GM18502 (cell line): Measurements from ENCODE around the gene AP5Z1.
A peak's percentile ranks its signal among the peaks of the same experiment; 100 is the strongest.

Experiments used
- ATAC-seq: cut with Tn5 transposase; IDR thresholded peaks from one replicate; pipeline ENCODE4 v1.9.1; 2021; ENCODE audit warnings: mild to moderate bottlenecking; ENCODE audit not compliant: unreplicated experiment, poor library complexity

The AP5Z1 gene, protein sequence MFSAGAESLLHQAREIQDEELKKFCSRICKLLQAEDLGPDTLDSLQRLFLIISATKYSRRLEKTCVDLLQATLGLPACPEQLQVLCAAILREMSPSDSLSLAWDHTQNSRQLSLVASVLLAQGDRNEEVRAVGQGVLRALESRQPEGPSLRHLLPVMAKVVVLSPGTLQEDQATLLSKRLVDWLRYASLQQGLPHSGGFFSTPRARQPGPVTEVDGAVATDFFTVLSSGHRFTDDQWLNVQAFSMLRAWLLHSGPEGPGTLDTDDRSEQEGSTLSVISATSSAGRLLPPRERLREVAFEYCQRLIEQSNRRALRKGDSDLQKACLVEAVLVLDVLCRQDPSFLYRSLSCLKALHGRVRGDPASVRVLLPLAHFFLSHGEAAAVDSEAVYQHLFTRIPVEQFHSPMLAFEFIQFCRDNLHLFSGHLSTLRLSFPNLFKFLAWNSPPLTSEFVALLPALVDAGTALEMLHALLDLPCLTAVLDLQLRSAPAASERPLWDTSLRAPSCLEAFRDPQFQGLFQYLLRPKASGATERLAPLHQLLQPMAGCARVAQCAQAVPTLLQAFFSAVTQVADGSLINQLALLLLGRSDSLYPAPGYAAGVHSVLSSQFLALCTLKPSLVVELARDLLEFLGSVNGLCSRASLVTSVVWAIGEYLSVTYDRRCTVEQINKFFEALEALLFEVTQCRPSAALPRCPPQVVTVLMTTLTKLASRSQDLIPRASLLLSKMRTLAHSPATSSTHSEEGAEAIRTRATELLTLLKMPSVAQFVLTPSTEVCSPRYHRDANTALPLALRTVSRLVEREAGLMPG

DNA sequence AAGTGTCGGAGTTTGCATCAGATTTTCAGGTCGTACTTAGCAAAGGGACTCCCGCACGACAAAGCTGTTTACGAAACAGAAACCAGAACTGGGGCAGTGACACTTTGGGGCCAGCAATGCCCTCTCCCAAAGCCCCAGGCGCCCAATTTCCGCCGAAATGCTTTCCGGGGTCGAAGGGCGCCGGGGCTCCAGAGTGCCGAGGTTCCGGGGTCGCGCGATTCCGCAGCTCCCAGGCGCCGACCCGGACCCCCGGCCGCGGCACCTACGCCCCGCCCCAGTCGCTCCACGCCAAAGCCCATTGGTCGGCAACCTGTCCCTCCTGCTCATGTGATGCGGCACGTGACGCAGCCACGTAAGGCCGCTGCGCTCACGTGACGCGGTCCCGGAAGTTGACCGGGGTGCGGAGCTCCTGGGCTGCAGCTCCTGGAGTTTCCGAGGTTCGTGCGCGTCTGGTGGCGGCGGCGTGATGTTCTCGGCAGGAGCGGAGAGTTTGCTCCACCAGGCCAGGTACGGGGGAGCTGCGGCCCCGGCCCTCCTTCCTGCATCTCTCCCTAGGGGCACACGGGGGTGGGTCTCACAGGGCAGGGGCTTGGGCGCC is at the start of gene AP5Z1:
Gene AP5Z1, plus strand, starts transcription at position 374 of the 598 bp plus-strand sequence. Its CDS starts 93 bp downstream, at position 467.
- peak; percentile 92 for ATAC-seq

DNA sequence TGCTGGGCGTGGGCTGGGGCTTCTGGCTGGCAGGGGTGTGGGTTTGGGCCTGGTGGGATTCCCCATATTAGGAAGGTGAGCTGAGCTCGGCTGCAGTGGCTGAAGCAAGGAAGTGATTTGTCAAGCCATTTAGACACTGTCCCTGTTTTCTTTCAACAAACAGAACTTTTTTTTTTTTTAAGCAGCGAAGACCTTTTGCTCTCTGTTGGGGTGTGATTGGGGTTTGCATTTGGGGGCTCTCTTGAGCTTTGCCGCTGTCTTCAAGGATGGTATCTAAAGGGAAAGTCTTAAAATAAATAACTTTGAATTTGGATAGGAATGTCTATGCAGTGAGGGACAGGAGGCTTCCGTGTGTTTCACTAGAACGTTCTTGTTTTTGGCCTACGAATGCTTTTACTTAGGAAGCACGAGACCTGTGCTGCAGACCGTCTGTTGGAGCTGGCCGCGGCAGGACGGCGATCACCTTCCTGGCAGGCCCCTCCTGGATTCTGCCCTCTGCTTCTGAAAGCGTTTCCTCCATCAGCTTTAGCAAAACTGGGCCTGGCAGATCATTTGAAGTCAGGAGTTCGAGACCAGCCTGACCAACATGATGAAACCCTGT is 49.5 kb upstream of the AP5Z1 start:
- ATAC-seq: no peak

DNA sequence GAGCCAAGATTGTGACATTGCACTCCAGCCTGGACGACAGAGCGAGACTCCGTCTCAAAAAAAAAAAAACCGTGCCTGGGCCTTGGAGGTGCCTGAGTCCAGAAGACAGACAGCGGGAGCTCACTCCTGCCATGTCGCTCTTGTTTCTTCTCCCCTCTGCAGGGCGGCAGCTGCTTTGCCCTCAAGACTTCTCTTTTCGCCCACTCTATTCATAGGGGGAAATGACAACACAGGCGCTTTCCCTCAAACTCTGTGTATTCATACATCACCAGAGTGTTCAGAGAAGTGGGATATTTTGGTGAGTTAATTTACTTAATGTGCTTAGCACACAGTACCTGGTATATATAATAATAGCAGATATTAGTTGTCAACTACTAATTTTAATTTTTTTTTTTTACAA is 48.9 kb upstream of the AP5Z1 start:
- no peak for ATAC-seq

DNA sequence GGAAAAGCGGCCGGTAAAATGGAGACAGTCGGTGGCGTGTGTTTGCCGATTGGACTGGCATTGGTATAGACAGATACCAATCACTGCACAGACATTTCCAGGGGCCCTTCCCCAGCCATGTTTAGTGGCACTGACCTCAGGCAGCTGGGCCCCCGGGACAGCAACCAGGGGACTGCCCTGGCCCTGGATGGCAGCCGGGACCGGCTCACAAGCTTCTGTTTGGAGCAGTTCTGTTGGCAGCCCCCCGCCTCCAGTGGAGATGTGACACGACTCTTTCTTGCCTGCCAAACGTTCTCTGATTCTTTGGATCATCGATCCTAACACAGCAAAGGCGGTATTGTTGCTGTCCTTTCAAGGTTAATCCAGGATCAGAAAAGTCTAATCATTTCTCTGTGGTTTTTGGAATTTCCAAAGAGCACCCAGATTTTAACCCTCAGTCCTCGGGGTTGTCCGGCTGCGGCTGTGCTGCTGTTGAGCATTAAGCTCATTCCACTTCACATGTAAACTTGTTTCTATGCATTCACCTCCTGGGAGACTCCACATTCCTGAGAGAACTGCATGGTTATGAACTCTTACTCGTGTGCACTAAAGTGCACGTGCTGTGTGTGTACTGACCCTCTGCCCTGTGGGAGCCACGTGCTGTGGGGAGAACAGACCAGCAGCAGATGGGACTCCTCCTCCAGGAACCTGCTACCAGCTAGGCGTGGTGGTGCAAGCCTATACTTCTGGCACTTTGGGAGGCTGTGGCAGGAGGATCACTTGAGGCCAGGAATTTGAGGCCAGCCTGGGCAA is 47.3 kb upstream of the AP5Z1 start:
- no peak for ATAC-seq

DNA sequence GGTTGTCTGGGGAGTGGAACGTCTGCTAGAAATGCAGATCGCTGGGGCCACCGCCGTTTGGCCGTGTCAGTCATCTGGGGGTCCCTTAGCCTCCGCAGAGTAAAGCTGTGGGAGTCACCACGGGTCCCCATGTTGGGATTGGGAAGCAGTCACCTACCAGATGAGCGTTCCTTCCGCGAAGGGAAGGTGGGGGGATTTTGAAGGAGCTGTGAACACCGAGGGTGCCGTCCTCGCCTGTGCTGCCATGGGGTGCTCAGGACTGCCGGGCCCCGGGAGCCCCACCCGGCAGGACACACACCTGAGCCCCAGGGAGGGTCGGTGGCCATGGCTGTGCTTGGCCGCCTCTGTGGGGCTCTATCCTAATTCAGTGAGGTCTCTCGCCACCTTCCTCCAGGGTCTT is 46.2 kb upstream of the AP5Z1 start:
- ATAC-seq: no peak

DNA sequence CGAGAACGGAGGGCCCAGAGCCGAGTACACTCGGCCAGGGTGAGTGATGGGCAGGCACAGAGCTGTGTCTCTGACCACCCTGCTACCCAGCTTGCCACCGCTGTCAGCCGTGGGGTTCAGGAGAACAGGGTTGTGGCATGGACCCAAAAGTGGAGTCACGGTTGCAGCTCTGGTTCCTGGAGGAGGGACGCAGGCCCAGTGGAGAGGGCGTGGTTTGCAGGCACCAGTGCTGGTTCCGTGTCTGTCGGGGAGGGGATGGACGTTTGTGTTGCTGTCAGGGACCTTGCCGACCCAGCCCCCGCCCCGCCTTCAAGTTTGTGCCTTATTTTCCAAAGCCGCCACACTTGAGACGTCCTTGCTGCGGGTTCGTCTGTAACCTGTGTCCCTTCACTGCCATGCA is 45.1 kb upstream of the AP5Z1 start:
- no peak for ATAC-seq

DNA sequence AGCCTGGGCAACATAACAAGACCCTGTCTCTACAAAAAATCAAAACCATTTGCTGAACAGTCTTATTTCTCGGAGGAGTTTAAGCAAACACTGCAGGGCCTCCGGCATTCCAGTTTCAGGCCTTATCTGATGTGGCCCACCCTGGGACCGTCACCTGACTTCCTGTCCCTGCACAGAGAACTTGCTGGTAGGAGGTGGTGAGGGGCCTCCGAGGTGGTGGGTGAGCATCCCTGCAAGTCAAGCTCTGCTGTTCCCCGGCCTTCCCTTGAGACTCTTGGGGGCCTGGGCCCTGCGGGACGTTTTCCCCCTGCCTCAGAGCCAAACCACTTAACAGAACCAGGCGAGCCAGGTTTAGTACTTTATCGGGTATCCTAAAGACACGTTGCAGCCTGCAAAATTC is 44.5 kb upstream of the AP5Z1 start:
- no peak for ATAC-seq

DNA sequence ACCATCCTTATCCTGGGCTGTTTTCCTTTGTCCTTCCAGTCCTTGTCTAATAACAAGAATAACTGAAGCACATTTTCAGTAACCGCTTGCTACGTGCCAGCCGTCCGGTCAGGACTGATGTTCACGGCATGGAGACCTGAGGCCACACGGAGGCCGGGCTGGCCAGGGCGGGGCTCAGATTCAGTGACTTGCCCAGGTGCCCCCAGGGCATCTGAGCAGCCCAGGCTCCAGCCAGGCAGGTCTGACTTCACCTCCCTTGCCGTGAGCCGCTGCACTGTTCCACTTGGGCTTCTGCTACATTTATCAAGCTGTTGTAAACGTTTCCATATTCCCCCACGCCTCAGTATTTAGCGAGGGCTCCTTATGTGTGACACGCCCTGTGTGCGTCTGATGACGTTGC is 43.6 kb upstream of the AP5Z1 start:
- ATAC-seq: no peak

DNA sequence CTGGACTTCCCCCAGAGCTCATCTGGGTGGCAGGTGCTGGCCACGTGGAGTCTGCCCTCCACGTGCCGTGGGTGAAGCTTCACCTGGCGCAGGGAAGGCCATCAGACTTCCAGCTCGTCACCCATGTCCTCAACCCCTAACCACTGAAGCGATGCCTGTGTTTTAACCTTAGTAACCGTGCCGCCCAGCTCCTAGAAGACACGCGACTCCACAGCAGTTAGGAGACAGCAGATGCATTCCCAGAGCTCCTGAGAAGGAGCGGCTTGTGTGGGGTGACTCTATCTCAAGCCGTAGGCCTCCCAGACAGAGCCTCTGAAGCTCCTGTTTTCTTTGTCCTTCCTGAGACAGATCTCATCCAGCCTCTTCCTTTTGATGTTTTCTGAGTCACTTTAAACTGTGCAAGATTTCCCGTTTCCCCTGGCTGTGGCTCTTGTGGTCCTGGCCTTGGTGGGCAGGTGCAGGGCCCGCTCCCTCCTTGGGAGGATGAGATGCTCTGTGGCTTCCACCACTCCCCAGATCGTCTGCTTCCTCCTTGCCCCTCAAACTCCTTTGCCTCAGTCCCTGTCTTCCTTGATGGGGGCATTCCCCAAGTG is 41.4 kb upstream of the AP5Z1 start:
- ATAC-seq: no peak

DNA sequence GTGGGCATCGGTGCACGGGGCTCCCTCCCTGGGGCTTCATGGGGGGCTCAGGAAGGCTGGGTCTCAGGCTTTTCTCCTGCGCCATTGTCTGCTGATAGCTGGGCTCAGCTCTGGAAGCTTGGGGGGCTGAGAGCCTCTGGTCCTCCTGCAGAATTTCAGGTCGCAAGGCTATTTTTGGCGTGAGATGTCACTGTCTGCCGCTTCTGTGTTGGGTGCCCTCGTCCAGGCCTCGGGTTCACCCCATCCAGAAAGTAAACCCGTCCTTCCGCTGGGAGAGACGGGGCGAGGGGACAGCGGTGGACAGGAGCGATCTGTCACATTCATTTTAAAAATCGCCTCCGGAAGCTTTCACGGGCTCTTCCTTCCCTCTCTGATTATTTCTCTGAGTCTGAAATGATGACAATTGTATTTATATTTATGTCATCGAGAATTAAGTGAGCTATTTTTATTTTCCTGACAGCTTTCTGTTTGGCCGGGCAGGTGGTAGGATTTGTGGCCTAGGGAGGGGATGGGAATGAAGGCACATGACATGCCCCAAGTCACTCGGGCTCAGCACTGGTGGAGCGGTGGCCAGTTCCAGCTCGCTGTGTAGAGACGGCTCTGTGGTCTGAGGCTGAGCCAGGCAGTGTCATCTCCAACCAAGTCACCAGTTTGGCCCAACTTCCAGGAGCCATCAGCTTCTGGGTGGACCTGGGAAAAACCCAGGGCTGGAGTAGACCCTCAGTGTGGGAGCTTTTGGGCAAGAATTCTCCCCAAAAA is 40.7 kb upstream of the AP5Z1 start:
- no peak for ATAC-seq

DNA sequence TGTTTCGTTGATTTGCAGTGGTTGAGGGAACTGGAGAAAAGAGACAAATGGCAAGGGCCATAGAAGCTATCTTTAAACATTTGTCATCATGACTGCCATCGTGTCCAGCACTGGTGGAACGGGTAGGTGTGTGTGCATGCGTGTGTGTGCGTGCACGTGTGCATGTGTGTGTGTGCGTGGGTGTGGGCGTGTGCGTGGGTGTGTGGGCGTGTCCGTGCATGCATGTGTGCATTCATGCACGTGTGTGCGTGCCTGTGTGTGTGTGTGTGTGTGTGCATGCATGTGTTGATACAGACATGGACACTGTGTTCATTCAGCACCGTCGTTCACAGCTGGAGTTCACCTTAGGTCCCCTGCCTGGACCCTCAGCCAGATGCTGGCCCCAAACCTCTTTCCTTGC is 38.1 kb upstream of the AP5Z1 start:
- ATAC-seq: no peak

DNA sequence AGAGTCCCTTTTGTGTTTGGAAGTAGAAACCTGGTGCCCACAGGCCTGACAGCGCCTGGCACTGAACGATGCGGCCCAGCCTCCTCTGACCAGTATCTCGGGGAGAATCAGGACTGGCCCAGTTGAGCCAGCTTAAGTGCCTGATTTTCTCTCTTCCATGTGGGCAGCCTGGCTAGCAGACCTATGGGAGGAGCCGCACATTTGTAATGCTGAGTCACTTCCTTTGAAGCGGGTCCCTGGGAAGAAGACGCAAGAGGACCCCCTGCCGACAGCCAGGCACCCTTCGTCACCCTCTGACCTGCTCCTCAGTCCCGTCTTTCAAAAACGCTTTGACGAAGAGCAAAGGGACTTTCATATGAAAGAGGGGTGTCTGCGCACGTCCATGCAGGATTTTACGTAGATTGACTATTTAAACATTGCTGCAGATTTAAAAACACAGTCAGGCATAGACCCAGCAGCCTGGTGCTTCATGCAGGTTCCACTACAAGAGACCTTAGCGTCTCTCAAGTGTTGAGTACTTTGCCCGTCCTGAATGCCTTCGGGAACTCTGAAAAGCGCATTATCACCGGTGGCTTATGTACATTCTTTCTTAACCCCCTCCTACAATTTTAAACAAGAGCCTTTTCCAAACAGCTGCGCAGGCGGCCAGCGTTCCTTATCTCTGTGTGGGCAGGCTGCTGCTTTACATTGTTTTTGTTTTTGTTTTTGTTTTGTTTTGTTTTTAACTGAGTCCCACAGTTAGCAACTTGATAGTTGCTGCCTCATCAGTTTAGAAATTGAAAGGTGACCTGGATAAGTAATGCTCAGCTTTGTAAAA is 36.5 kb upstream of the AP5Z1 start:
- no peak for ATAC-seq

DNA sequence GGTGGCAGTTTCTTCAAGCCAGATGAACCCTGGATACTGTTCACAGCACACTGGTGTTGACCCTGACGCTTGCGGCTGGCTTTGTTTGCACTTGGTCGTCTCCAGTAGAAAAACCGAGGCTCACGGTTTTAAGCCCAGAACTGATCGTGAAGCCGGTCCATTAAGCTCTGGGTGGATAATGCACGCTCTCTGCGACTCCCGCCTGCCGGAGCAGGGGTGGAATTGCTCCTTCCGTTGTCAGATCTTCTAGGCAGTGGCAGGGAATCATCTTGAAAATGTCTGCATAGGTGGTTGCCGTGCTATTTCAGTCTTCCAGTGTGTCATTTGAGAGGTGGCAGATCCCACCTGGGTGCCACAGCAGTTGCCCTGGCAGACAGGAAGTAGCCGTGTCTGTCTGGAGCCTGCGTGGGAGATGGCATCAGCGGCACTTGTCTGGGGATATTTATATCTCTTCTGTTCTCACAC is 35.9 kb upstream of the AP5Z1 start:
- ATAC-seq: no peak

DNA sequence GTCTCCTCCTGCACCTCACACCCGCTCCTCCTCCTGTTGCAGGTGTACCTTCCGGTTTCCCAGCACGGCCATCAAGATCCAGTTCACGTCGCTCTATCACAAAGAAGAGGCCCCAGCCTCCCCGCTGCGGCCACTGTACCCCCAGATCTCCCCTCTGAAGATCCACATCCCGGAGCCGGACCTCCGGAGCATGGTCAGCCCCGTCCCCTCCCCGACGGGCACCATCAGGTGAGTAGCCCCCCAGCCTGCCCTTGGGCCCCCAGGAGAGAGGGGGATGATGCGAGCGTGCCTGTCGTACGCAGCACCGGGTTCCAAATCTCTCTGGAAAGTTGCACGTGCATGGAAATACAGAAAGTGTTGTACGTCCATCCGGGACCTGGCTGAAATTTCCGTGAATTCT is 34.6 kb upstream of the AP5Z1 start:
- ATAC-seq: no peak

DNA sequence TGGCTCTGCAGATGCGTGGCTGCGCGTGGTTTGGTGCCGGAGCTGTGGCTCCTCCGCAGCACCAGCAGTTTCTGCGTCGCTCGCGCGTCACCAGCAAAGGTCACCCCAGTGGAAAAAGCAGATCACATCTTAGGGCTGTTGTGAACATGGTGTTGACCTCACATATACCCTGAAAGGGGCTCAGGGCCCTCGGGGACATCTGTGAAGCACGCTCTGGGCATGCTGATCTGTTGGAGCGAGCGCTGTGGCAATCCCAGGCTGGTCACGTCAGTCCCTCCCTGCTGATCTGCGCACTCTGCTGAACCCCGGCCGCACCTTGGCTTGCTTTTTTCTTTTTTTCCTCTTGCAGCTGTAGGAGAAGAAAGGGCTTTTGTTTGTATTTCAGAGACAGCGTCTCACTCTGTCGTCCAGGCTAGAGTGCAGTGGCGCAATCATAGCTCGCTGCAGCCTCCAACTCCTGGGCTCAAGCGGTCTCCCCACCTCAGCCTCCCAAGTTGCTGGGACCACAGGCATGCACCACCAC is 33.3 kb upstream of the AP5Z1 start:
- ATAC-seq: no peak

DNA sequence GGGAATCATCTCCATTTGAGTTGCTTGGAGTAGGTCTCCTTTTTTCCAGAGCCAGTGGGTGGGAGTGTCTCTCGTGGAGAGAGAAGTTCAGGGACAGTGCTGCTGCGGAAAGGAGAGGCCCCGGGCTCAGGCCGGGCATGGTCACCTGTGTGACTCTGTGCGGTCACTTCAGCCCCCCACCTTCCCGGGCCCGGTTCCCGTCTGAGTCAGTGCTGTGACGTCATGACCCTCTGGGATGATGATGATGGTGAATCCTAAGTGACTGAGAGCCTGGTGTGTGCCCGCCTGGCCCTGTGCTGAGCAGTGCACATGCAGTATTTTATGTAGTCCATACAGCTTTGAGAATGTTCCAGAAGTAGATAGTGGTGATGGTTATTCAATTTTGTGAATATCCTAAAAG is 32.6 kb upstream of the AP5Z1 start:
- no peak for ATAC-seq

DNA sequence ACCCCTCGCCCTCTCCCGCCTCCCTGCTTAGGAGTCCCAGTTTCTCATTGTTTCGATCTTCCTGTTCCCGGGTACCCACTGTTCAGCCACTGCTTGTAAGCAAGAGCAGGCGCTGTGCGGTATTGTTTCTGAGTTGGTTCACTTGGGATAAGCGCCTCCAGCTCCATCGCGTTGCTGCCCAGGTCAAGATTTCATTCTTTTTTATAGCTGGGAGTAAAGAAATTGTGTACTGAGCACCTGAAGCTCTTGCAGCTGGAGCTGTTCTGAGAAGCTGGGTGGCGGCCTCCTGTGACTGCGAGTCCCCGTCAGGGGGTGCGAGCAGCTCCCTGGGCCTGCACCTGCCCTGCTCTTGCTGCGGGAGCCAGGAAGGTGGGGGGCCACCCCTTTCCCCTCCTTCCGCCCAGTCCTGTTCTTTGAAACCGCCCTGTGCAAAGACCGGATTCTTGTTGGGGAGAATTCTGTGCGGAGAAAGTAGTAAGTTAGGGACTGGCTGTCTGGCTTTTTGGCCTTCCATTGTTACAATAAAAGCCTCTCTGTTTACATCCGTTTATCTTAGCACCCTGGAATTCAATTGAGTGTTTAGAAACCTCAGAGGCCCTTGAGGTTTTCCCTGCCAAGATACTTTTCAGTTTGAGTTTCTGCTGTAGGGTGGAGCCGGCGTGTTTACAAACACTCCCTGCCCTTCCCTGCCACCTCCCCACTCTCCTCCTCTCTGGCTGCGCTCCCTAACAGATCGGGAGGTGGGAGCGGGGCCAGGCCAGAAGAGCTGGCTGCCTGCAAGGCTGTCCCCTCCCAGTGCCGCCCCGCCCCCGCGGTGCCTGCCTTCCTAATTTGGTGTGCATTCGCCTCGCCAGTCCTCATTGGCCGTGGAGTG is 30.8 kb upstream of the AP5Z1 start:
- peak; percentile 77 for ATAC-seq
